Activated T-cell treated with anti-CD3 and anti-CD28 coated beads, Interleukin-2, amount 50 U/mL, for 4 hours (primary cell): ENCODE measurements around the gene PRPF19. TPM values are rescaled to one million over a fixed set of nuclear protein-coding genes. Genes with fewer than 3 reads are reported as not detected.

ENCODE experiments used
- total RNA-seq, 3 donors: library from RNA; stranded (reverse); gene quantifications; one replicate each; pipeline ENCODE4 v1.2.1, GENCODE V29; 2021

PRPF19 gene
- total RNA-seq, 3 donors from 2014 or later = 297 to 335 (median 311) TPM

Other genes with a start within 250 kb of the PRPF19 start
- gene MS4A8, start 207.0 kb downstream of the PRPF19 start, total RNA-seq = not detected
- gene MS4A18, start 181.9 kb downstream of the PRPF19 start, total RNA-seq = not detected
- not detected for gene MS4A15, start 149.7 kb downstream of the PRPF19 start, total RNA-seq
- gene MS4A10, start 121.3 kb downstream of the PRPF19 start, total RNA-seq = not detected
- 100 to 1,000 TPM; 182 to 218 (median 190) TPM for gene CCDC86, start 64.5 kb downstream of the PRPF19 start, total RNA-seq
- gene PTGDR2, start 50.6 kb downstream of the PRPF19 start, total RNA-seq = under 1 TPM; 0.23 to 0.45 (median 0.35) TPM
- gene ZP1, start 39.0 kb downstream of the PRPF19 start, total RNA-seq = not detected
- 100 to 1,000 TPM; 184 to 216 (median 204) TPM for gene TMEM109, start 7.6 kb upstream of the PRPF19 start, total RNA-seq
- 1 to 10 TPM in 2 of 3 donors, under 1 TPM in 1; 0.84 to 1.4 (median 1.4) TPM for gene TMEM132A, start 17.9 kb upstream of the PRPF19 start, total RNA-seq
- gene SLC15A3, start 45.6 kb upstream of the PRPF19 start, total RNA-seq = 1 to 10 TPM; 3.8 to 6.1 (median 5.5) TPM
- 100 to 1,000 TPM; 638 to 711 (median 642) TPM for gene CD6, start 65.1 kb upstream of the PRPF19 start, total RNA-seq
- gene CD5, start 195.9 kb upstream of the PRPF19 start, total RNA-seq = 100 to 1,000 TPM; 318 to 420 (median 359) TPM